Activated gamma-delta T cell treated with anti-CD3 and anti-CD28 coated beads, Interleukin-2, amount 50 U/mL, for 16 hours (primary cell): ENCODE results near the gene MDP1.
"Not testable (repeated sequence)": the region's sequence is repeated elsewhere in the genome, so short reads cannot be mapped to it uniquely, and the experiment has no call there.

Experiments used
- DNase-seq: peaks from one replicate; pipeline ENCODE4 v3.0.0-alpha.2; 2020; ENCODE audit warnings: low read depth

MDP1 gene

GRCh38 chr14:24231263-24232120 is 15.6 kb upstream of the MDP1 start:
- DNase-seq: no peak

GRCh38 chr14:24228902-24229301 is 13.0 kb upstream of the MDP1 start:
- DNase-seq: no peak

GRCh38 chr14:24226473-24226872 is 10.6 kb upstream of the MDP1 start:
- DNase-seq: no peak

- DNase-seq: no peak
These were observed 8.8 kb upstream of the MDP1 start for GRCh38 chr14:24224618-24225071.

- DNase-seq: not testable (repeated sequence)
These were observed 7.1 kb upstream of the MDP1 start for GRCh38 chr14:24222987-24223386.

GRCh38 chr14:24219521-24219920 is 3.7 kb upstream of the MDP1 start:
- no peak for DNase-seq

GRCh38 chr14:24219080-24219479 is 3.2 kb upstream of the MDP1 start:
- no peak for DNase-seq

GRCh38 chr14:24216876-24217275 is 1.0 kb upstream of the MDP1 start:
- not testable (repeated sequence) for DNase-seq

GRCh38 chr14:24216345-24216699 is 456 bp upstream of the MDP1 start:
- no peak for DNase-seq

GRCh38 chr14:24213866-24214662 is 1.8 kb downstream of the MDP1 start:
- DNase-seq: no peak

- DNase-seq: peak; percentile 96
These were observed 2.7 kb downstream of the MDP1 start, which contains the start of gene CHMP4A for GRCh38 chr14:24212924-24213865. Gene CHMP4A (minus strand): TSS chr14:24213488. CDS start chr14:24213439, 49 bp downstream.

GRCh38 chr14:24211311-24211710 is 4.6 kb downstream of the MDP1 start:
- DNase-seq: no peak

- no peak for DNase-seq
These were observed 8.2 kb downstream of the MDP1 start for GRCh38 chr14:24207625-24208024.

- no peak for DNase-seq
These were observed 8.7 kb downstream of the MDP1 start for GRCh38 chr14:24207104-24207551.

- DNase-seq: no peak
These were observed 9.4 kb downstream of the MDP1 start for GRCh38 chr14:24206260-24207103.

GRCh38 chr14:24204163-24205146 is 11.4 kb downstream of the MDP1 start:
- DNase-seq: no peak

GRCh38 chr14:24203249-24203886 is 12.5 kb downstream of the MDP1 start:
- not testable (repeated sequence) for DNase-seq

GRCh38 chr14:24202538-24202937 is 13.3 kb downstream of the MDP1 start:
- not testable (repeated sequence) for DNase-seq
